ENCODE measurements around the gene NTHL1.

GRCh38 chr16:2096853-2097595, 49.4 kb upstream of the NTHL1 start:
- TF ChIP-seq, protein P1, sequence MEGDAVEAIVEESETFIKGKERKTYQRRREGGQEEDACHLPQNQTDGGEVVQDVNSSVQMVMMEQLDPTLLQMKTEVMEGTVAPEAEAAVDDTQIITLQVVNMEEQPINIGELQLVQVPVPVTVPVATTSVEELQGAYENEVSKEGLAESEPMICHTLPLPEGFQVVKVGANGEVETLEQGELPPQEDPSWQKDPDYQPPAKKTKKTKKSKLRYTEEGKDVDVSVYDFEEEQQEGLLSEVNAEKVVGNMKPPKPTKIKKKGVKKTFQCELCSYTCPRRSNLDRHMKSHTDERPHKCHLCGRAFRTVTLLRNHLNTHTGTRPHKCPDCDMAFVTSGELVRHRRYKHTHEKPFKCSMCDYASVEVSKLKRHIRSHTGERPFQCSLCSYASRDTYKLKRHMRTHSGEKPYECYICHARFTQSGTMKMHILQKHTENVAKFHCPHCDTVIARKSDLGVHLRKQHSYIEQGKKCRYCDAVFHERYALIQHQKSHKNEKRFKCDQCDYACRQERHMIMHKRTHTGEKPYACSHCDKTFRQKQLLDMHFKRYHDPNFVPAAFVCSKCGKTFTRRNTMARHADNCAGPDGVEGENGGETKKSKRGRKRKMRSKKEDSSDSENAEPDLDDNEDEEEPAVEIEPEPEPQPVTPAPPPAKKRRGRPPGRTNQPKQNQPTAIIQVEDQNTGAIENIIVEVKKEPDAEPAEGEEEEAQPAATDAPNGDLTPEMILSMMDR (IDR thresholded peaks at IDR 0.05; ENCODE audit: low read length) = no peak
- no peak for TF ChIP-seq EZH2 (optimal IDR thresholded peaks at IDR 0.05; ENCODE audit: low read depth, low read length)
- no peak for TF ChIP-seq EZH2phosphoT487 (IDR thresholded peaks at IDR 0.05; ENCODE audit: low read length)

Data from MM.1S (cell line).